Omental fat pad (tissue), 4 donors: ENCODE measurements around the gene ZNF384. TPM values are rescaled to one million over a fixed set of nuclear protein-coding genes. Genes with fewer than 3 reads are reported as not detected.
A peak's percentile ranks its signal among the peaks of the same experiment; 100 is the strongest.

Experiments used
- ATAC-seq: fragments of 150-250 bp; one replicate; pipeline ENCODE4 v1.9.1; 2016; ENCODE audit warnings: mild to moderate bottlenecking, moderate library complexity; ENCODE audit not compliant: low FRiP score
- DNase-seq: peaks from one replicate; pipeline ENCODE4 v3.0.0-alpha.2; 2019; ENCODE audit warnings: low spot score
- CTCF ChIP-seq, 3 donors: fragments of 450-650 bp; IDR thresholded peaks; one replicate each; pipeline ENCODE4 v1.5.1; 2016 to 2017; ENCODE audit warnings: antibody characterized with exemption in 3 of 3, mild to moderate bottlenecking in 3 of 3, moderate library complexity in 2 of 3
- small RNA-seq: library from RNA; depleted of rRNA; stranded (forward); fragments of <200 nt; gene quantifications from one replicate; pipeline ENCODE3, GENCODE V24; 2016
- total RNA-seq, 4 donors: library from RNA; depleted of rRNA; stranded (reverse); fragments of >200 nt; gene quantifications; one replicate each; pipeline ENCODE4 v1.1.0, GENCODE V29; 2016

Gene ZNF384
- total RNA-seq, 4 donors from 2014 or later: 28.1 to 36.7 (median 34.6) TPM

- no peak for DNase-seq
- ATAC-seq: no peak
- TF ChIP-seq CTCF (IDR thresholded peaks at IDR 0.05): peak in 1 of 3 donors; percentile 32
These were observed 68.9 kb downstream of the ZNF384 start for GRCh38 chr12:6620137-6620884.

DNA sequence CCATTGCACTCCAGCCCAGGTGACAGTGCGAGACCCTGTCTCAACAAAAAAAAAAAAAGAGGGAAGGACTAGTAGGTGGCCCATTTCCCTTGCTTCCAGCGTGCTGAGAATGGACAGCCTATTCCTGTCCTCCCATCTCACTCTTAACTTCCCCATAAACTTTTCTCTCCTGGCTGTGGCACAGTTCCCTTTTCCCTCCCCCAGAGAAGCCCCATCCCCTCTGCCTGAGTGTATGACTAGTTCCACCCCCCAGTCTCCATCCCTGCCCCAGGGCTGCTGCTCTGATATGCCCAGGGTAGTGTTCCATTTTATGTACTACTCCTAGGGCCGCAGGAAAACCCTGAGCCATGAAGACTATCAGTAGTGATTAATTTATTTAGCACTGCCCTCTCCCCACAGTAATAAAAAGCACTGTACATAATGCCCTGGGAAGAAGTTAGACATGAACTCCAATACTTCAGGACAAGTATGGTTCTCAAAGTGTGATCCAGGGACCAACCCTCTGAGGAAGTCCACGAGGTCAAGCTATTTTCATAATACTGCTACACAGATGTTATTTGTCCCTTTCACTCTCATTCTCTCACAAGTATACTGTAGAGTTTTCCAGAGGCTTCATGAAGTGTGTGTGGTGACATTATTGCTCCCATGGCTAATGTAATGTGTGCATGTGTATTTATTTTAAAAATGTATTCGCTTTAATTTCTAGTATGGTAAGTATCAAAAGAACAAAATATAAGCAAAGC, 70.5 kb downstream of the ZNF384 start:
- TF ChIP-seq CTCF (IDR thresholded peaks at IDR 0.05): no peak
- ATAC-seq (no peak), DNase-seq (no peak)

Small RNA genes lying within 50 kb of the gene (small RNA-seq; reads per million reads assigned to genes)
- not detected for gene RNU6-781P

Other genes with a start within 250 kb of the ZNF384 start
- gene CD27, start 244.4 kb downstream of the ZNF384 start, total RNA-seq: under 1 TPM in 3 of 4 donors, not detected in 1; 0.50 to 0.96 (median 0.65) TPM
- 10 to 100 TPM; 16.3 to 26.0 (median 18.5) TPM for gene TAPBPL, start 237.3 kb downstream of the ZNF384 start, total RNA-seq
- 1 to 10 TPM; 4.2 to 9.6 (median 6.2) TPM for gene VAMP1, start 218.7 kb downstream of the ZNF384 start, total RNA-seq
- 100 to 1,000 TPM in 1 of 4 donors, 10 to 100 TPM in 3; 44.1 to 118 (median 67.8) TPM for gene MRPL51, start 196.1 kb downstream of the ZNF384 start, total RNA-seq
- gene NCAPD2, start 195.3 kb downstream of the ZNF384 start, total RNA-seq: 10 to 100 TPM; 10.6 to 36.3 (median 20.7) TPM
- 1,000 to 10,000 TPM; 1,060 to 2,185 (median 1,462) TPM for gene GAPDH, start 154.9 kb downstream of the ZNF384 start, total RNA-seq
- gene IFFO1, start 133.3 kb downstream of the ZNF384 start, total RNA-seq: 10 to 100 TPM; 15.5 to 50.0 (median 18.4) TPM
- gene NOP2, start 121.1 kb downstream of the ZNF384 start, total RNA-seq: 100 to 1,000 TPM in 1 of 4 donors, 10 to 100 TPM in 3; 26.2 to 153 (median 45.0) TPM
- 100 to 1,000 TPM; 171 to 213 (median 194) TPM for gene CHD4, start 82.0 kb downstream of the ZNF384 start, total RNA-seq
- gene LPAR5, start 53.4 kb downstream of the ZNF384 start, total RNA-seq: 1 to 10 TPM; 2.2 to 6.3 (median 2.4) TPM
- gene ACRBP, start 41.9 kb downstream of the ZNF384 start, total RNA-seq: 1 to 10 TPM; 1.9 to 3.8 (median 3.2) TPM
- 10 to 100 TPM in 3 of 4 donors, 1 to 10 TPM in 1; 9.7 to 48.7 (median 24.8) TPM for gene ING4, start 26.3 kb downstream of the ZNF384 start, total RNA-seq
- not detected for gene PIANP, start 11.4 kb upstream of the ZNF384 start, total RNA-seq
- 10 to 100 TPM; 51.2 to 64.0 (median 62.7) TPM for gene COPS7A, start 34.7 kb upstream of the ZNF384 start, total RNA-seq
- gene MLF2, start 63.8 kb upstream of the ZNF384 start, total RNA-seq: 100 to 1,000 TPM; 127 to 150 (median 129) TPM
- gene PTMS, start 77.0 kb upstream of the ZNF384 start, total RNA-seq: 100 to 1,000 TPM in 2 of 4 donors, 10 to 100 TPM in 2; 77.6 to 143 (median 113) TPM
- 1 to 10 TPM in 2 of 4 donors, under 1 TPM in 2; 0.44 to 2.2 (median 0.92) TPM for gene LAG3, start 83.1 kb upstream of the ZNF384 start, total RNA-seq
- 10 to 100 TPM; 19.7 to 26.5 (median 21.8) TPM for gene CD4, start 100.2 kb upstream of the ZNF384 start, total RNA-seq
- gene GPR162, start 132.4 kb upstream of the ZNF384 start, total RNA-seq: 1 to 10 TPM; 2.8 to 6.7 (median 2.9) TPM
- gene P3H3, start 139.0 kb upstream of the ZNF384 start, total RNA-seq: 10 to 100 TPM in 2 of 4 donors, 1 to 10 TPM in 2; 5.4 to 13.6 (median 10.0) TPM
- gene GNB3, start 151.6 kb upstream of the ZNF384 start, total RNA-seq: 1 to 10 TPM in 1 of 4 donors, under 1 TPM in 2, not detected in 1; 0.25 to 2.0 (median 0.48) TPM
- 1 to 10 TPM in 2 of 4 donors, under 1 TPM in 2; 0.47 to 1.6 (median 1.1) TPM for gene CDCA3, start 161.9 kb upstream of the ZNF384 start, total RNA-seq
- gene USP5, start 162.8 kb upstream of the ZNF384 start, total RNA-seq: 10 to 100 TPM; 33.4 to 39.4 (median 36.7) TPM
- gene TPI1, start 178.2 kb upstream of the ZNF384 start, total RNA-seq: 100 to 1,000 TPM; 254 to 446 (median 375) TPM
- gene SPSB2, start 183.9 kb upstream of the ZNF384 start, total RNA-seq: 1 to 10 TPM; 4.1 to 6.5 (median 5.7) TPM
- 10 to 100 TPM in 1 of 4 donors, 1 to 10 TPM in 3; 6.2 to 12.1 (median 7.4) TPM for gene LRRC23, start 215.4 kb upstream of the ZNF384 start, total RNA-seq
- 10 to 100 TPM in 1 of 4 donors, 1 to 10 TPM in 3; 3.5 to 14.3 (median 5.2) TPM for gene ENO2, start 225.2 kb upstream of the ZNF384 start, total RNA-seq
- 10 to 100 TPM; 46.2 to 93.5 (median 59.4) TPM for gene ATN1, start 238.6 kb upstream of the ZNF384 start, total RNA-seq